ENCODE results near the gene CCDC85C.

DNA sequence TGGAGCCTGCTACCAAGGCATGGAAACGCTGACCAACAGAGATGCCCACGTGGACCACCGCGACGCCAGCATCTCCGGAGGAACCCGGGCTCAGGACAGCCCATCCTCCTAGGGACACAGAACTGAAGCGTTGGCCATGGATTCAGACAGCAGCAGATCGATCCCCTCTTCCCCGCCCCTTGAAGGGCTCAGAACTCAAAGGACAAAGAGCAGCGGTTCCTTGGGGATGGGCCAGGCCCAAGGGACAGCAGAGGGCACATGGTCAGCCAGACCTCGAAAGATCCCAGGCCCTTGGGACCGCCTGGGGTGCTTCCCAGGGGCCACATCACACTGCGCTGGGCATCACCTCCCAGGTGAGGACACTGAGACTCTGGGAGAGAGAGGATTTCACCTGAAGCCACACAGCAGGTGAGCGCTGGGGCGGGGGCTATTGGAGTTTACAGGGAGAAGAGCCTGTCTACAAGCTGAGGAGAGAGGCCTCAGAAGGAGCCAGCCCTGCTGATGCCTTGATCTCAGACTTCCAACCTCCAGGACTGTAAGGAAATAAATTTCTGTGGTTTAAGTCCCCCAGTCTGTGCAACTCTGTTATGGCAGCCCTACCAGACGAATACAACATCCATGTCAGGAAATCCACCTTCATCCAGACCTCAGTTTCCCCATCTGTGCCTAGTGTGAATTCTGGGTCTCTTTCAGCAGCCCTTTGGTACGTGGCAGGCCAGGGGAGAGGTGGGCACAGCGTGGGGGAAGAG lies 73.4 kb downstream of the CCDC85C start:
- TF ChIP-seq, protein P1, sequence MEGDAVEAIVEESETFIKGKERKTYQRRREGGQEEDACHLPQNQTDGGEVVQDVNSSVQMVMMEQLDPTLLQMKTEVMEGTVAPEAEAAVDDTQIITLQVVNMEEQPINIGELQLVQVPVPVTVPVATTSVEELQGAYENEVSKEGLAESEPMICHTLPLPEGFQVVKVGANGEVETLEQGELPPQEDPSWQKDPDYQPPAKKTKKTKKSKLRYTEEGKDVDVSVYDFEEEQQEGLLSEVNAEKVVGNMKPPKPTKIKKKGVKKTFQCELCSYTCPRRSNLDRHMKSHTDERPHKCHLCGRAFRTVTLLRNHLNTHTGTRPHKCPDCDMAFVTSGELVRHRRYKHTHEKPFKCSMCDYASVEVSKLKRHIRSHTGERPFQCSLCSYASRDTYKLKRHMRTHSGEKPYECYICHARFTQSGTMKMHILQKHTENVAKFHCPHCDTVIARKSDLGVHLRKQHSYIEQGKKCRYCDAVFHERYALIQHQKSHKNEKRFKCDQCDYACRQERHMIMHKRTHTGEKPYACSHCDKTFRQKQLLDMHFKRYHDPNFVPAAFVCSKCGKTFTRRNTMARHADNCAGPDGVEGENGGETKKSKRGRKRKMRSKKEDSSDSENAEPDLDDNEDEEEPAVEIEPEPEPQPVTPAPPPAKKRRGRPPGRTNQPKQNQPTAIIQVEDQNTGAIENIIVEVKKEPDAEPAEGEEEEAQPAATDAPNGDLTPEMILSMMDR (IDR thresholded peaks at IDR 0.05): no peak
- no peak for TF ChIP-seq POLR2A (IDR thresholded peaks at IDR 0.05)
- no peak for TF ChIP-seq POLR2AphosphoS5 (IDR thresholded peaks at IDR 0.05)

Data from prostate gland (tissue), 2 donors.